DMS114 treated with DMSO at 0.1 percent for 48 hours (cell line): ENCODE results near the gene DBP.

Experiments used
- DNase-seq: peaks from one replicate; lab custom pipeline; 2025; ENCODE audit not compliant: unreplicated experiment; lab: John Stamatoyannopoulos, UW

Gene DBP

DNA sequence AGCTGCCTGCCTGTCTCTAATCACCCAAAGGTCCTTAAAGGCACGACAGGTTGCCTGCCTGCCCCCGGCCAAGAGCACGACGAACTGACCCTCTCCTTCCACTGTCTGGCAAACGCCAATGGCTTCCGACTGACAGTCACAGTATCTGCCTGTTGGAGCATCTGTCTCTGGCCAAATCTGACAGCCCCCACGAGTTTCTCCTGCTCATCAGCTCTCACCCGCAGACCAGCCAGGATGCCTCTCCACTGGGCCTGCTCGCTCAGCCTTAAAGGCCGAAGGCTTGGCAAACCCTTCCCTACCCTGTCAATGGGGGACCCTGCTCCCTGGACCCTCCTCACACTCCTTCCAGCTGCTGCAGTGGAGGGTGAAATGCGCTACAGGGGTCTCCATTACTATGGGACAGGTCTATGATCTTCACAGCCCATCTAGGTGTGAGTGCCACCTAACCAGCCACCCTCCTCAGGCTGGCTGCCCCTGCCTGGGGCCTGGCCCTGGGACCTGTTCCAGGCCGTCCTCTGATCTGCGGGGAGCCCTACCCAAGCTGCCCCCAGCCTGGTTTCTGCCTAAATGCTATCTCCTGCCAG is 23.2 kb downstream of the DBP start:
- DNase-seq = no peak

DNA sequence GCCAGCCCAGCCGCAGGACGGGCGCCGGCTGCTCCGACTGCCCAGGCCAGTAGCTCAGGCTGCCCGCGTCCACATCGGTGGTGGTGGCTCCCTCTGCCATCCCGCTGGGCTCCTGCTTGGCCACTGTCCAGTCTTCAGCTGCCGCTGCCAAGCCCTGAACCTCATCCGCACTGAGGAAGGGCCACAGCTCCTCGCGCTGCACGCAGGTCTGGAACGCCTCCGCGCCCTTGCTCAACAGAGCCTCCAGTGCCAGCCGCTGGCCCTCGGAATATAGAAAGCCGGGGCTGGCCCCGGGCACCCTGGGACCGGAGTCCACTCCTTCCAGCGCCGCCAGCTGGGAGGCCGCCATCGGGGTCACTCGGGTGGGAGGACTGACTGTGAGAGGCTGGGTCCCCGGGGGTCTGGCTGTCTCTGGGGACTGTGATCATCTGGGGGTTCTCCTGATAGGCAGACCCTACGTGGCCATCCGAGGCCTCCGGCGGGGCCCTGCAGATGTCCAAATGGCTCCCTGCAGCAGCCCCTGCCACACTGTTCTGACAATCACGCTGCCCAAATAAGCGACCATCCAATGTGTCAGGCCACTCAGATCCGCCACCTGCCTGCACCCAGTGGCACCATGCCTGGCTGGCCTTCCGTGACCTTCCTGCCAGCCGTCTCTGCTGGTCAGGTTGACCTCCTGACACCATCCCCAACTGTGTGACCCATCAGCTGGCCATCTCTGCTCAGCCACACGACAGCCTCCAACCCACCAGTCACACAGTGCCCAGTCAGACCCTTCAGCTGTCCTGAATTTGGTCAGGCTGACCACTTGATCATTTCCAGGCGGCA is 23.9 kb downstream of the DBP start:
- DNase-seq = no peak

DNA sequence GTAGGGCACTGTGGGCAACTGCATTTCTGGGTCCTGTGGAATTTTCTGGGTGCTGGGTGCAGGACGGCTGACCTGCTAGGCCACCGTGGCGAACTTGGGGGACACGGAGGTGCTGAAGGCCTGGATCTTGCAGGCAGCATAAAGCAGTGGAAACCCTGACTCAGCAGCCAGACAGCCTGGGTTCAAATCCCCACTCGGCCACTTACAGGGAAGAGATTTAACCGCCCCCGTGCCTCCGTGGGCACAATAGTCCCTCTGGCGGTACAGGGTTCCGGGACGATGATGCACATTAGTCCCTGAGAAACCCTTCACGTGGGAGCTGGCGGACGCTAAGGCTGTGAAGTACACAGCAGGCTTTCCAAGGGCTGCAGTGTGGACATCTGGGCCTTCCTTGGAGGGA is 25.3 kb downstream of the DBP start:
- DNase-seq = no peak

DNA sequence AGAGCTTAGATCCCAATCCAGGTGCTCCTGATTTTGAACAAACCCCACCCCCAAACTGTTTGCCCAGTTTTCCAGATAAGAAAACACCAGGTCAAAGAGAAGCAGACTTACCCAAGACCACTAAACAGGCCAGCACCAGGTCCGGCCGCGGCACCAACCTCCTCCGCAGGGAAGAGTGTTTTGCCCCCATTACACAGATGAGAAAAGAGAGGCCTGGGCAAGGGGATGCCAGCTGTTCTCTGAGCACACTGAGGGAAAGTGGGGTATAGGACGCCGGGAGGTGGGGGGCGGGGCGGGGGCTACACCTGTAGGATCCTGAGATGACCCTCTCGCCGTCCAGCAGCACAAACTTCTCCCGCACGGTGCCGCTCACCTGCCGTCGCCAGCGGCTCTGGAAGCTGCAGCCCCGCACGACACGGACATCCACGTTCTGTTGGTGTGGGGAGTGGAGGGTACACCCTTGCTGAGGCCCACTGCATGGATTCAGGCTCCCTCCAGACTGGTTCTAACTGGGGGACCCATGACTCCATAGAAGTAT is 27.5 kb downstream of the DBP start:
- DNase-seq = no peak

DNA sequence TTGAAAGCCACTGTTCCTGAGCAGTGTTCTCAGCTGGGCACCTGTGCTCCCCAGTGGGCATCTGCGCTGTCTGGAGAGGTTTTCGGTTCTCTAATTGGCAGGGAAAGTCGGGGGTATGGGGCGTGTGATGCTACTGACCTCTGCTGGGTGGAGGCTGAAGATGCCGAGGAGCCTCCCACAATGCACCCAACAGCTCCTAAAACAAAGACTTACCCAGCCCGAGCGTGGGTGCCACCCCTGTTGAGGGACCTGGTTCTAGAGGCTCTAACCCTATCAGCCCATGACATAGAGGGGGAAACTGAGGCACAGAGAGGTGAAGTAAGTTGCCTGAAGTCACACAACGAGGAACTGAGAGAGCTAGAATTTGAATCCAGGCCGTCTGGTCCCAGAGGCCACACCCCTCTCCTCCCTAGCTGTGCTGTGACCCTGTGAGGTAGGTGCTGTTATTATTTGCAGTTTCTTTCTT is 28.3 kb downstream of the DBP start:
- no peak for DNase-seq

DNA sequence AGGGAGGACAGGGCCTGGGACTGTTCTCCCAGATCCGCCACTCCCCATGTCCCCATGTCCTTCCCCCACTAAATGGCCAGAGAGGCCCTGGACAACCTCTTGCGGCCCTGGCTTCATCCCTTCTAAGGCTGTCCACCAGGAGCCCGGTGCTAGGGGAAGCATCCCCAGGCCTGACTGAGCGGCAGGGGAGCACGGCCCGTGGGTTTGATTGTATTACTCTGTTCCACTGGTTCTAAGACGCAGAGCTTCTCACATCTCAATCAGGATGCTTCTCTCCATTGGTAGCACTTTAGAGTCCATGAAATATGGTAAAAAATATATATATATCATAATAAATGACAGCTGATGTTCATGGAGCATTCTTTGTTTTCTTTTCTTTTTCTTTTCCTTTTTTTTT is 29.8 kb downstream of the DBP start:
- DNase-seq = no peak

DNA sequence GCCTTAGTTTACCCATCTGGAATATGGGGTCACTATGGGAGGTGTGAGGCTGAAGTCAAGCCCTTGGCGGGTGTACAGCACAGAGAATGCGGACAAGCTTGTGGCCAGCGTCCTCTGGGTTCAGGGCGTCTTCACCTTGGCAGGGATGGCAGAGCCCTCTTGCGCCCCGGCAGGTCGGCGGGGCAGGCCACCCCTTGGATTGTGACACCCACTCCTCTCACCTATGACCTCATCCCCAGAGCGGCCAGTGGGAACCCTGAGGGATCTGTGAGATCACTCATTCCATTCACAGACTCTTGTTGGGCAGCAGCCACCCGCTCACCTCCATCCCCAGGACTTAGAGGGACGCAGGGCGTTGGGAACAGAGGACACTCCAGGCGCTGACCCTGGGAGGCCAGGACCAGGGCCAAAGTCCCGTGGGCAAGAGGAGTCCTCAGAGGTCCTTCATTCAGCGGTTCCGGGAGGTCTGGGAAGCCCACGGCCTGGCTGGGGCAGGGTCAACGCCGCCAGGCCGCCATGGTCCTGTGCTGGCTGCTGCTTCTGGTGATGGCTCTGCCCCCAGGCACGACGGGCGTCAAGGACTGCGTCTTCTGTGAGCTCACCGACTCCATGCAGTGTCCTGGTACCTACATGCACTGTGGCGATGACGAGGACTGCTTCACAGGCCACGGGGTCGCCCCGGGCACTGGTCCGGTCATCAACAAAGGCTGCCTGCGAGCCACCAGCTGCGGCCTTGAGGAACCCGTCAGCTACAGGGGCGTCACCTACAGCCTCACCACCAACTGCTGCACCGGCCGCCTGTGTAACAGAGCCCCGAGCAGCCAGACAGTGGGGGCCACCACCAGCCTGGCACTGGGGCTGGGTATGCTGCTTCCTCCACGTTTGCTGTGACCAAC is 30.5 kb downstream of the DBP start, which contains the start of gene SPACA4:
Gene SPACA4 (plus strand): TSS at position 280 of the 896 bp plus-strand sequence. CDS start 237 bp downstream, at position 517.
- DNase-seq = no peak

DNA sequence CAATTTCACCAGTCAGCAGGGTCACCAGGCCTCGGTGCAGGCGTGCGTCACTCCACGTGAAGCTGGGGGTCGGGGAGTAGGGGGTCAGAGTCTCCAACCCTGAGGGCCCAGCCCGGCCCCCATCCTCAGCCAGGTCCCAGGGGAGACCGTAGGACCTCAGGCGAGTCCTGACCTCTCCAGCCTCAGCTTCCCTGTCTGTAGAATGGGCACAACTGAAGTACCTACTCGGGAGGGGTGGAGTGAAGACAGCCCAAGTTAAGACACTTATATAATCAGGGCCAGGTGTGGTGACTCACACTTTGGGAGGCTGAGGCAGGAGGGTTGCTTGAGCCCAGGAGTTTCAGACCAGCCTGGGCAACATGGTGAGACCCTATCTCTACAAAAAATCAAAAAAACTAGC is 33.3 kb downstream of the DBP start:
- no peak for DNase-seq

DNA sequence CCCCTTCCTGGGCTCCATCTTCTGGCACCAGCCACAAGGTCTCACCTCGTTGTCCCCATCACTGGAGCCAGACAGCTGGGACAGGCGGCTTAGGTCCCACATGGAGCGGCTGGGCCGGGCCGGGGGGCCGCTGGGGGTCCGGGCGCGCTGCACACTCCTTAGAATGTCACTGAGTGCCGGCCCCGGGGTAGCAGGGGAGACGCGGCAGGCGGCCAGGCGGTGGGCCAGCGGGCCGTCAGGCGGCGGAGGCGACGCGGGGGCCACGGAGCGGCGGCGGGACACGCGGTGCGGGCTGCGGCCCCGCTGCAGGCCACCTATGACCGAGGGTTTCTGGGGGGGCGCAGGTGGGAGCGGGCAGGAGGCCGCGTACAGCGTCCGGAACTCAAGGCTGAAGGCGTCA is 33.7 kb downstream of the DBP start:
- DNase-seq = no peak

DNA sequence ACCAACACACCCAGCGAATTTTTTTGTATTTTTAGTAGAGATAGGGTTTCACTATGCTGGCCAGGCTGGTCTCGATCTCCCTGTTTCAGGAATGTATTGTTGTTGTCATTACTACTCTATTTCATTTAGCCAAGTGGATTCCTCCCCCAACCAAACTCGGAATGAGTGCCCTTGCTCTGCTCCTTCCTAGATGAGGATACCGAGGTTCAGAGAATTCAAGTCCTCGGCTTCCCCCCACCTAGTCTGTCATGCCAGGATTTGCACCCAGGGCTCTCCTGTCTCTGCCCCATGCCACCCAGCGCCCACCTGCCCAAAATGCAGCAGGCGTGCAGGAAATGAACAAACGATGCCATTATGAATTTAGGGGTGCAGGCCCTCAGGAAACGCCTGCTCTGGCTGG is 34.2 kb downstream of the DBP start:
- DNase-seq = no peak

DNA sequence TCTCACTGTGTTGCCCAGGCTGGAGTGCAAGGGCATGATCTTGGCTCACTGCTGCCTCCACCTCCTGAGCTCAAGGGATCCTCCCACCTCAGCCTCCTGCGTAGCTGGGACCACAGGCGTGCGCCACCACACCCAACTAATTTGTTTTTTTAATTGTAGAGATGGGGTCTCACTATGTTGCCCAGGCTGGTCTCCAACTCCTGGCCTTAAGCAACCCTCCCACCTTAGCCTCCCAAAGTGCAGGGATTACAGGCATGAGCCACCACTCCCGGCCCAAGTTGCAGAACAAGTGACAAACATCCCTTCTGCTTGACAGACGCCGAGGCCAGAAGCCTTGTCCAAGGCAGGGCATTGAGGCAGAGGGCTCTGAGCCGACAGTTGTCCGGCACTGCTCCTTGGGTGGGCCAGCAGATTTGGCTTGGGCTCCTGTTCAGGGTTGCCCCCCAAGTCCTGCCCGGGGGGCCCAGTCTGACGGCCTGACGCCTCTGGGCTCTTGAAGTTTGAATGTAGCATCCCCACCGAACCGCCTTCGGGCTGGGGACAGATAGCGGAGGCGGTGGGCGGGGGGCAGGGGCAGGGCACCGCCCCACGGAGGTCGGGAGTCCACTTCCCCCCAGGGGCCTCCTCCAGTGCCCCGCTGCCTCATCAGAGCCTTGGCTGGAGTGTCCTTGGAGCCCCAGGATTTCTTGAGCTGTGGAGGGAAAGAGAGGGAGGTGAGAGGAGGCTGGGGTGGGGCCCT is 36.3 kb downstream of the DBP start:
- no peak for DNase-seq

DNA sequence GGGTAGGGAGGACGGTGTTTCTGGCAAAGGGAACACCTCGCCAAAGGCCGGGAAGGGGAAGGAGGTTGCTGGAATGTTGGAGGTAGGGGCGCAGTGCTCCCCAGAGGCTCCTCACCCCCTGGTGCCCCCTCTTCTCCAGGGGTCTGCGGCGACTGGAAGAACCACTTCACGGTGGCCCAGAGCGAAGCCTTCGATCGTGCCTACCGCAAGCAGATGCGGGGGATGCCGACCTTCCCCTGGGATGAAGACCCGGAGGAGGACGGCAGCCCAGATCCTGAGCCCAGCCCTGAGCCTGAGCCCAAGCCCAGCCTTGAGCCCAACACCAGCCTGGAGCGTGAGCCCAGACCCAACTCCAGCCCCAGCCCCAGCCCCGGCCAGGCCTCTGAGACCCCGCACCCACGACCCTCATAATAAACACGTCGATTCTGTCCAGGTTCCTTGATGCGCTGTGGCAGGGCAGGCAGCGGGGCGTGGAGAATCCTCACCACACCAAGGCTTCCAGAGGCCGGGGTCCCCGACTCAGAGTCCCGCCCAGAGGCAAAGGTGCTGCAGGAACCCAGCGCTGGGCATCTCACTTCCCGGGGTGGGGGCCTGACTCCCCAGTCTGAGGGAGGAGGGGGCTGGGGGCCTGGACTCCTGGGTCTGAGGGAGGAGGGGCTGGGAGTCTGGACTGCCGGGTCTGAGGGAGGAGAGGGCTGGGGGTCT is 38.0 kb downstream of the DBP start:
- no peak for DNase-seq

DNA sequence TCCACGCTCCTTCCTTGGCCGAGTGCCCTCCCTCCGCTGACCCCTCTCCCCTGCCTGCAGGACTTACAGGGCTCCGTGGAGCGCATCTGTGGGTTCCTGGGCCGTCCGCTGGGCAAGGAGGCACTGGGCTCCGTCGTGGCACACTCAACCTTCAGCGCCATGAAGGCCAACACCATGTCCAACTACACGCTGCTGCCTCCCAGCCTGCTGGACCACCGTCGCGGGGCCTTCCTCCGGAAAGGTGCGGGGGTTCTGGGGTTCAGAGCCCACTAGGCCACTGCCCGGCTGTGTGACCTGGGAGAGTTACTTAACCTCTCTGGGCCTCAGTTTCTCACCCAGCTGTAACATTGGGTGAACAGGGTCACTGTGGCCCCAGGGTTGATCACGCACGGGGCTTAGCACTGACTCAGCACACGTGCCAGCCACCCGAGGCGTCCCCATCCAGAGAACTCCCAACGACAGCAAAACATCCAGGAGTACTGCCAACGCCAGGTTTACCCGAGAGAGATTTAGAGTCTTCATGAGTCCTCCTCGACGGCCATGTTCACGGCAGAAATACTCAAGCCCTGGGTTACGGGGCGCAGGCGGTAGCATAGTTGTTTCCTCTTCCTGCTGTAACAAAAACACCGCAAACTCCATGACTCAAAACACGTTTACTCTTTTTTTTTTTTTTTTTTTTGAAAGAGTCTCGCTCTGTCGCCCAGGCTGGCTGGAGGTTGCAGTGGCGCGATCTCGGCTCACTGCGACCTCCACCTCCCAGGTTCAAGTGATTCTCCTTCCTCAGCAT is 40.3 kb downstream of the DBP start:
- DNase-seq = no peak

DNA sequence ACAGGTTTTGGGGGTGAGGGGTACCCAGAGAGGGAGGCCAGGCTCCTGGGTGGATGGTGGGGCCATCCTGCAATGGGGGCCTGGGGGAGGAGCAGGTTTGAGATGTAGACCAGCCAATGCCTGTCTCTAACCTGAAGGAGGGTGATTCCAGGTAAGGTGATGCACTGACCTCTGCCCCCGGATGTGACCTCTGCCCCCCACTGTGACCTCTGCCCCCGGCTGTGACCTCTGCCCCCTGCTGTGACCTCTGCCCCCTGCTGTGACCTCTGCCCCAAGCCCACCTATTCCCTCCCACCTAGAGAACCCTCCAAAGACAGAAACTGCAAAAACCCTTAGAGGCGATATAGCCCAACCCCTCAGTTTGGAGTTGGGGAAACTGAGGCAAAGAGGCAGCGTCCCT is 40.9 kb downstream of the DBP start:
- no peak for DNase-seq

DNA sequence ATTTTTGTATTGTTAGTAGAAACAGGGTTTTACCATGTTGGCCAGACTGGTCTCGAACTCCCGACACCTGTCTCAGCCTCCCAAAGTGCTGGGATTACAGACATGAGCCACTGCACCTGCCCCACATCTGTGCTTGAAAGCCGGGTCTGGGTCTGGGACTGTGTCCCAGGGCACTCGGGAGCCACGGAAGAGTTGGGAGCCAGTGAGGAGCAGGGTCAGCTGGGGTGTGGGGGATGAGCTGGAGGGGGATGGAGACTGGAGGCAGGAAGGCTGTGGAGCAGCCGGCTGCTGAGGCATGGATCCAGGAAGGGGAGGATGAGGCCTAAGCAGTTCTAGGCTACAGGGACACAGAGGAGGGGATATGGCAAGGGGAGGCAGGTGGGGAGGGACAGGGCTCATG is 41.3 kb downstream of the DBP start:
- no peak for DNase-seq

DNA sequence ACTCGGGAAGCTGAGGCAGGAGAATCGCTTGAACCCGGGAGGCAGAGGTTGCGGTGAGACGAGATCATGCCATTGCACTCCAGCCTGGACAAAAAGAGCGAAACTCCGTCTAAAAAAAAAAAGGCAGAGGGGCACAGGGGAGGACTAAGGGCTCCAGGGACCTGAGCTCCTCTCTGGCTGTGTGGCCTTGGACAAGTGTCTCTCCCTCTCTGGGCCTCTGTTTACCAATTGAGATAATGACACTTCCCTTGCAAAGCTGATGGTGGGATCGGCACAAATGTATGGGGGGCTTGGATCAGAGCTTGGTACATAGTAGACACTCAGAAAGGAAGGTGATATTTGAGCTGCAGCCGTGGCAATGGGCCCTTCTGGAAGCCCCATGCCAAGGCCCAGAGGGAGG is 42.0 kb downstream of the DBP start:
- DNase-seq = no peak

DNA sequence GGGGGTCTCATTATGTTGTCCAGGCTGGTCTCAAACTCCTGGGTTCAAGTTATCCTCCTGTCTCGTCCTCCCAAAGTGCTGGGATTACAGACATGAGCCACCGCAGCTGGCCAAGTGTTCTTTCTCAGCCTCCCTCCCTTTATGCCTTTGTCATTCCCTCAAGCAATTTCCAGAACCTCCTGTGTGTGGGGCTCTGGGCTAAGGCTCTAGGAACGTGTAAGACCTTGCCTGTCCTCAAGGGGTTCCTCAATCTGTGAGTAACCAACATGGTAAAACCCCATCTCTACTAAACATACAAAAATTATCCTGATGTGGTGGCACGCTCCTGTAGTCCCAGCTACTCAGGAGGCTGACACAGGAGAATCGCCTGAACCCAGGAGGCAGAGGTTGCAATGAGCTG is 46.2 kb downstream of the DBP start:
- DNase-seq = no peak

DNA sequence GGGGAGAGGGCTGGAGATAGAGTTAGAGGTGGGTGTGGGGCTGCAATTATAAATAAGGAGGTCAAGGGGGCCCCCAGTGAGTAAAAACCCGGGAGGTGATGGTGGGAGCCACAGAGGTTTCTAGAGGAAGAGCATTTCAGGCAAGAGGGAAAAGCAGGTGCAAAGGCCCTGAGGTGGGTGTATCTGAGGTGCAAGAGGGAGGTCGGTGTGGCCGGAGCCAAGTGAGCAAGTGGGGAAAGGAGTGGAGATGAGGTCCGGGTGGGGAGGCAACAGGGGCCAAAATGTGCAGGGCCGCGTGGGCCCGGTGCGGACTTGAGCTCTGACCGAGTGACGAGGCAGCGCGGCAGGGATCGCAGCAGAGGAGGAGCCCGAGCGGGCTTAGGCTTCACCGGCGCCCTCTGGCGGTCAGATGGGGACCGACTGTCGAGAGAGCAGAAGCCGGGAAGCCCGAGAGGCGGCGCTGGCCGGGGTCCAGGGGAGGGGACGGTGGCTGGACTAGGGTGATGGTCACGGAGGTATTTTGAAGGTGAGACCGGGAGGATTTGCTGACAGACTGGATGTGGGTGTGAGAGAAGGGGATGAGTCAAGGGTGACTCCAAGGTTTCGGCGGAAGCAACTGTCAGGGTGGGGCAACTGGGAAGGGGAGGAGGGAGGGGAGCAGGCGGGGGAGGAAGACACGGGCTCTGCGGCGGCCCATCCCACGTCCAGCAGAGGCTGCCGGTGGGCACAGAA is 48.3 kb downstream of the DBP start:
- DNase-seq = peak; percentile 51

DNA sequence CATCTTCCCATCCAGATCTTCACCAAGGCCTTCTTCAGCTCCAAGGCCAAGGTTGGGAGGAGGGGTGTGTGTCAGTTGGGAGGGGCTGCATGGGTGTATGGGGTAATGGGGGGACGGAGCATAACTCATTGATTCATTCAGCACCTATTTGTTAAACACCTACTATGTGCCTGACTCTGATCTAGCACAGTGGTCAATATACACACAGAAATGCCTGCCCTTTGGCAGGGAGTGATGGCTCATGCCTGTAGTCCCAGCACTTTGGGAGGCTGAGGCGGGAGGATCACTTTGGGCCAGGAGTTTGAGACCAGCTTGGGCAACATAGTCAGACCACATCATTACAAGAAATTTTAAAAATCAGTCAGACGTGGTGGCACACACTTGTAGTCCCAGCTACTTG is 49.8 kb downstream of the DBP start:
- no peak for DNase-seq
